Endothelial cell of umbilical vein (primary cell): Measurements from ENCODE around the gene UNC45A. TPM values are rescaled to one million over a fixed set of nuclear protein-coding genes. Genes with fewer than 3 reads are reported as not detected.

ENCODE experiments used
- BruUV-seq: library from RNA; stranded (reverse); fragments of 400-500 nt; replicated peaks from 2 replicates; lab custom pipeline; 2021; lab: Mats Ljungman, UMichigan
- CTCF ChIA-PET: fragments of 300-600, 350-600 bp; sonication (Branson Sonifier 250); formaldehyde crosslinking; loops from one replicate; lab custom pipeline; 2021; ENCODE audit warnings: antibody characterized with exemption, inconsistent platforms; lab: Charles Lee
- POLR2A ChIA-PET: fragments of 300-600, 350-600 bp; sonication (Branson Sonifier 250); formaldehyde crosslinking; loops from one replicate; lab custom pipeline; 2021; ENCODE audit warnings: antibody characterized with exemption, inconsistent platforms; lab: Charles Lee
- DNase-seq: peaks from one replicate; pipeline ENCODE4 v3.0.0-alpha.2; 2011; ENCODE audit warnings: low read depth, low spot score
- FAIRE-seq: peaks from 2 replicates; lab custom pipeline; 2011; peaks lifted over from hg19 to GRCh38; lab: Jason Lieb, UNC
- H2AFZ ChIP-seq: 2 replicates; pipeline ENCODE4 v1.6.0; 2012; ENCODE audit warnings: low read depth, low read length, control low read depth, inconsistent platforms
- H3K27ac ChIP-seq: 2 replicates; pipeline ENCODE4 v1.5.1; 2011; ENCODE audit warnings: low read depth, mild to moderate bottlenecking, control low read depth, low read length, moderate library complexity; ENCODE audit not compliant: insufficient read depth
- H3K27me3 ChIP-seq, 2 experiments: 2 replicates each; pipeline versions ENCODE4 v1.6.0 to v1.6.1; 2011; ENCODE audit warnings: low read length in 2 of 2, mixed read lengths in 1 of 2; ENCODE audit not compliant: control insufficient read depth in 2 of 2, insufficient read depth in 2 of 2
- H3K36me3 ChIP-seq, 2 experiments: 2 replicates in 1 of 2; 3 replicates in 1 of 2; pipeline ENCODE4 v1.5.1; 2011; ENCODE audit warnings: low read length in 2 of 2, mild to moderate bottlenecking in 1 of 2, moderate library complexity in 1 of 2; ENCODE audit not compliant: control insufficient read depth in 2 of 2, insufficient read depth in 2 of 2; ENCODE audit errors: extremely low read depth in 1 of 2
- H3K4me1 ChIP-seq: 3 replicates; pipeline ENCODE4 v1.5.1; 2011; ENCODE audit warnings: mild to moderate bottlenecking, low read length; ENCODE audit not compliant: control insufficient read depth, insufficient read depth; ENCODE audit errors: extremely low read depth
- H3K4me2 ChIP-seq: 2 replicates; pipeline ENCODE4 v1.6.1; 2011; ENCODE audit warnings: low read length, control low read depth, mixed read lengths; ENCODE audit not compliant: insufficient read depth
- H3K4me3 ChIP-seq, 3 experiments: fragments of 200-600 bp in 1 of 3; sonication (generic), shearing (Covaris generic) in 1 of 3; replicated peaks in 1 of 3; 2 replicates each; pipeline ENCODE4 v1.5.1; 2011 to 2016; ENCODE audit warnings: control low read depth in 3 of 3, low read length in 3 of 3, mild to moderate bottlenecking in 2 of 3, inconsistent platforms in 1 of 3, low read depth in 1 of 3, moderate library complexity in 1 of 3; ENCODE audit not compliant: insufficient read depth in 1 of 3
- H3K79me2 ChIP-seq: 2 replicates; pipeline ENCODE4 v1.6.0; 2012; ENCODE audit warnings: low read length, inconsistent platforms; ENCODE audit not compliant: control insufficient read depth, insufficient read depth
- H3K9ac ChIP-seq: replicated peaks from 2 replicates; pipeline ENCODE3; 2011; ENCODE audit warnings: low read length, control low read depth; ENCODE audit not compliant: insufficient read depth; ENCODE audit errors: extremely low read depth
- H3K9me1 ChIP-seq: replicated peaks from 3 replicates; pipeline ENCODE4 v1.6.0; 2011; ENCODE audit warnings: mild to moderate bottlenecking, low read length; ENCODE audit not compliant: control insufficient read depth, insufficient read depth; ENCODE audit errors: extremely low read depth
- H3K9me3 ChIP-seq: replicated peaks from 2 replicates; pipeline ENCODE4 v1.5.1; 2012; ENCODE audit warnings: low read length, inconsistent platforms; ENCODE audit not compliant: control insufficient read depth, insufficient read depth
- H4K20me1 ChIP-seq: replicated peaks from 2 replicates; pipeline ENCODE3; 2011; ENCODE audit warnings: mild to moderate bottlenecking, low read length; ENCODE audit not compliant: control insufficient read depth, insufficient read depth; ENCODE audit errors: extremely low read depth
- CTCF ChIP-seq, 2 donors: IDR thresholded peaks; 1 replicate in 1 of 2; 2 replicates in 1 of 2; pipeline ENCODE4 v1.5.1; 2011; ENCODE audit warnings: low read length in 2 of 2, mild to moderate bottlenecking in 2 of 2, moderate library complexity in 2 of 2, control low read depth in 1 of 2, inconsistent platforms in 1 of 2, low read depth in 1 of 2; ENCODE audit not compliant: insufficient read depth in 1 of 2; ENCODE audit errors: extremely low read depth in 1 of 2
- EZH2 ChIP-seq: IDR thresholded peaks from 2 replicates; pipeline ENCODE4 v1.6.1; 2012; ENCODE audit warnings: borderline replicate concordance, low read depth, mild to moderate bottlenecking, moderate library complexity, low read length, inconsistent platforms; ENCODE audit not compliant: severe bottlenecking
- FOS ChIP-seq: IDR thresholded peaks from 2 replicates; pipeline ENCODE4 v1.6.1; 2011; ENCODE audit warnings: mild to moderate bottlenecking, low read length, moderate library complexity, borderline replicate concordance; ENCODE audit not compliant: insufficient read depth
- GATA2 ChIP-seq: IDR thresholded peaks from 2 replicates; pipeline ENCODE4 v1.7.0; 2011; ENCODE audit warnings: low read depth, mild to moderate bottlenecking, moderate library complexity, mixed read lengths, low read length; ENCODE audit not compliant: insufficient read length, insufficient read depth
- JUN ChIP-seq: IDR thresholded peaks from 2 replicates; pipeline ENCODE4 v1.6.1; 2011; ENCODE audit warnings: borderline replicate concordance, low read depth; ENCODE audit not compliant: insufficient read length, insufficient read depth
- MYC ChIP-seq: IDR thresholded peaks from one replicate; pipeline ENCODE4 v1.6.1; 2011; ENCODE audit warnings: mild to moderate bottlenecking, low read depth, low read length
- POLR2A ChIP-seq: IDR thresholded peaks from 2 replicates; pipeline ENCODE4 v1.6.1; 2012; ENCODE audit warnings: low read depth, mild to moderate bottlenecking, control low read depth, low read length
- POLR2AphosphoS5 ChIP-seq: IDR thresholded peaks from 2 replicates; pipeline ENCODE4 v1.6.1; 2012; ENCODE audit warnings: low read depth, mild to moderate bottlenecking, control low read depth, low read length, moderate library complexity; ENCODE audit not compliant: insufficient read depth
- dilution Hi-C: fragments of 300-500 bp; cut with MboI; formaldehyde crosslinking; loops from one replicate; pipeline ENCODE4 v1.15.0; 2019; ENCODE audit warnings: low sequenced_read_pairs; ENCODE audit not compliant: extremely low pct_ligation_motif_present
- intact Hi-C: fragments of 100-400 bp; cut with micrococcal nuclease; formaldehyde crosslinking; loops from one replicate; pipeline ENCODE4 v1.10.0; 2022
- polyA plus RNA-seq, 4 experiments: library from polyadenylated mRNA; depleted of rRNA in 3 of 4; stranded (reverse) in 3 of 4; unstranded in 1 of 4; fragments of >200 nt; gene quantifications; 2 replicates each; pipeline versions ENCODE4 v1.2.1 to v1.2.3, GENCODE V29; 2011 to 2012; ENCODE audit warnings: missing spikeins in 1 of 4
- total RNA-seq: library from RNA; stranded (reverse); gene quantifications from 2 replicates; pipeline ENCODE4 v1.2.3, GENCODE V29; 2021
- TF ChIP-seq, protein P1 (sequence below): IDR thresholded peaks from 2 replicates; pipeline ENCODE4 v1.6.1; 2011; ENCODE audit not compliant: insufficient read depth, insufficient read length

The UNC45A gene
- total and polyA plus RNA-seq, 2 donors (not counting 3 experiments of a cell fraction or from before 2014, with no cell fraction given): 103 to 106 TPM

GRCh38 chr15:90904746-90905145 lies 30.3 kb upstream of the UNC45A start:
- Histone ChIP-seq H3K9ac (no peak overlapping the region), H3K27me3 (no peaks in the 10 kb centered on the region), H3K9me3 (no peaks in the 10 kb centered on the region), H3K79me2 (peaks cover 4% of the 10 kb centered on the region), H3K36me3 (peaks cover 0 to 29% of the 10 kb centered on the region in 2 experiments), H3K4me2 (no peak overlapping the region), H3K4me3 (no peak overlapping the region), H3K27ac (no peak overlapping the region), H3K4me1 (peaks cover 17% of the 10 kb centered on the region), H2AFZ (no peak overlapping the region), H3K9me1 (no peaks in the 10 kb centered on the region), H4K20me1 (no peaks in the 10 kb centered on the region)
- no TSS peak for BruUV-seq
- dilution Hi-C loops: no loop called here
- TF ChIP-seq GATA2 (no peak), EZH2 (no peak), POLR2AphosphoS5 (no peak), JUN (no peak), MYC (no peak), POLR2A (no peak), FOS (no peak), CTCF (IDR thresholded peaks at IDR 0.05; ENCODE audit: extremely low read depth in 1 of 2, insufficient read depth in 1 of 2, low read depth in 1 of 2, low read length in 2 of 2) (no peak)
- TF ChIP-seq, protein P1, sequence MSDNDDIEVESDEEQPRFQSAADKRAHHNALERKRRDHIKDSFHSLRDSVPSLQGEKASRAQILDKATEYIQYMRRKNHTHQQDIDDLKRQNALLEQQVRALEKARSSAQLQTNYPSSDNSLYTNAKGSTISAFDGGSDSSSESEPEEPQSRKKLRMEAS: no peak
- DNase-seq (no peak), FAIRE-seq (no peak)
- intact Hi-C loops: no loop called here
- ChIA-PET POLR2A (no interaction called here), CTCF (interaction anchor here (3.4 to 7.3 kb wide), 2 partner anchors 19 to 27 kb away, joined by 18 to 57 read pairs; partner anchors contain the start of gene HDDC3)
